HFF-Myc (cell line): ENCODE measurements around the gene NPHS1.
"Not testable (repeated sequence)": the region's sequence is repeated elsewhere in the genome, so short reads cannot be mapped to it uniquely, and the experiment has no call there.

Experiments
- DNase-seq: peaks from one replicate; pipeline ENCODE4 v3.0.0-alpha.2; 2011; ENCODE audit warnings: low read depth; ENCODE audit errors: extremely low read depth
- H3K4me3 ChIP-seq: replicated peaks from 2 replicates; pipeline ENCODE4 v1.5.1; 2011; ENCODE audit warnings: low read depth, mild to moderate bottlenecking, control low read depth, low read length
- CTCF ChIP-seq: IDR thresholded peaks from 2 replicates; pipeline ENCODE4 v1.5.1; 2012; ENCODE audit warnings: mild to moderate bottlenecking, low read depth, low read length, control low read depth; ENCODE audit errors: missing control alignments

The NPHS1 gene

GRCh38 chr19:35801828-35802227 is 50.5 kb downstream of the NPHS1 start:
- no peak for DNase-seq
- TF ChIP-seq CTCF = no peak
- no peak overlapping the region for H3K4me3 ChIP-seq

GRCh38 chr19:35797663-35798062 is 54.6 kb downstream of the NPHS1 start:
- DNase-seq = no peak
- no peak overlapping the region for H3K4me3 ChIP-seq
- TF ChIP-seq CTCF = no peak

- H3K4me3 ChIP-seq = no peak overlapping the region
- no peak for DNase-seq
- TF ChIP-seq CTCF = no peak
Measured at GRCh38 chr19:35796645-35797542, 55.4 kb downstream of the NPHS1 start.

- H3K4me3 ChIP-seq, DNase-seq: not testable (repeated sequence)
Measured at GRCh38 chr19:35795564-35795963, 56.7 kb downstream of the NPHS1 start.

- DNase-seq = no peak
- no peak overlapping the region for H3K4me3 ChIP-seq
- no peak for TF ChIP-seq CTCF
Measured at GRCh38 chr19:35793381-35794165, 58.7 kb downstream of the NPHS1 start.

- no peak for DNase-seq
- TF ChIP-seq CTCF = no peak
- no peak overlapping the region for H3K4me3 ChIP-seq
Measured at GRCh38 chr19:35792888-35793287, 59.4 kb downstream of the NPHS1 start.

- no peak for DNase-seq
Measured at GRCh38 chr19:35792312-35792711, 60.0 kb downstream of the NPHS1 start.

More at GRCh38 chr19:35792312-35792711, 60.0 kb downstream of the NPHS1 start:
- no peak overlapping the region for H3K4me3 ChIP-seq
- no peak for TF ChIP-seq CTCF
